Measurements from ENCODE around the gene OVOL3.
"Not testable (repeated sequence)": the region's sequence is repeated elsewhere in the genome, so short reads cannot be mapped to it uniquely, and the experiment has no call there.

Gene OVOL3

DNA sequence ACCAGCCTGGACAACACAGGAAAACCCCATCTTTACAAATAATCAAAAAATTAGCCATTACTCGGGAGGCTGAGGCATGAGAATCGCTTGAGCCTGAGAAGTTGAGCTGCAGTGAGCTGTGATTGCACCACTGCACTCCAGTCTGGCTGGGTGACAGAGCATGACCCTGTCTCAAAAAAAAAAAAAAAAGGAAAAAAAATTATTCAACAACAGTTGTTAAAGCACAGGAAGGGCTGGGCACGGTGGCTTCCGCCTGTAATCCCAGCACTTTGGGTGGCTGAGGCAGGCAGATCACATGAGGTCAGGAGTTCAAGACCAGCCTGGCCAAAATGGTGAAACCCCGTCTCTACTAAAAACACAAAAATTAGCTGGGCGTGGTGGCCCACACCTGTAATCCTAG, 20.3 kb downstream of the OVOL3 start:
- DNase-seq (ENCODE audit: low read depth in 2 of 2), result not testable (repeated sequence)

DNA sequence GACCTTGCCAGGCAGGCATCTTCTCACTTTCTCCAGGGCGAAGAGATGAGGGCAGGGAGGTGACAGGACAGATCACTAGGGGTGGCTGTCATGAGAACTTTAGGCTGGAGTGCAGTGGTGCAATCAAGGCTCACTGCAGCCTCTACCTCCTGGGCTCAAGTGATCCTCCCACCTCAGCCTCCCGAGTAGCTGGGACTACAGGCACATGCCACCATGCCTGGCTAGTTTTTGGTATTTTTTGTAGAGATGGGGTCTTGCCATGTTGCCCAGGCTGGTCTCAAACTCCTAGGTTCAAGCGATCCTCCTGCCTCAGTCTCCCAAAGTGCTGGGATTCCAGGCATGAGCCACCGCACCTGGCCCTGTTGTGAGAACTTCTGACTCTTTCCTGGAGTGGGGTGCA, 23.9 kb downstream of the OVOL3 start:
- not testable (repeated sequence) for DNase-seq (ENCODE audit: low read depth in 2 of 2)

DNA sequence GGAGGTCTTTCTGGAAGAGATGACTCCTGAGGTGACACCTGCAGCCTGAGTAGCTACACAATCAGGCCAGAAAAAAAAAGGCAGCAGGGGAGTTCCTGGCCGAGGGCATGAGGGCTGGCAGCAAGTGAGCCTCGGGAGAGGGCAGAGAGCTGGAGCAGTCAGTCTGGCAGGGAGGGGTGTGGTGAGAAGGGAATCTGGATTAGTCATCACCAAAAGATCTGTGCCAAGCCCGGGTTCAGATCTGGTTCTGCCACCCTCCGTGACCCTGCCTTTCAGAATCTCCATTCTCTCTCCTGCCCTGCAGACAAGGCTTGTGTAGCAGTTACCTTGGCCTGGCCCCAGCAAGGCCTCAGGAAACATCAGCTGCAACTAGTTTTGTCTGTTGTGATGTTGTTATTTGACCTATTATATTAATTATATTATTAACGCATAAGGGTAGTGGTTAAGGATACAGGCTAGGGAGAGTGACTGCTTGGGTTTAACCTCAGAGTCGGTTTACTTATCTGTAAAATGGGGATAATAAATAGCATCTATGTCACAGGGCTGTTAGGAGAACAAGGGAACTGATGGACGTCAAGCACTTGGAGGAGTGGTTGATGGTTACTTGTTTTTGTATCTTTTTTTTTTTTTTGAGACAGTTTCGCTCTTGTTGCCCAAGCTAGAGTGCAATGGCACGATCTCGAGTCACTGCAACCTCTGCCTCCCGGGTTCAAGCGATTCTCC, 26.2 kb downstream of the OVOL3 start:
- no peak for DNase-seq (ENCODE audit: low read depth in 2 of 2)

DNA sequence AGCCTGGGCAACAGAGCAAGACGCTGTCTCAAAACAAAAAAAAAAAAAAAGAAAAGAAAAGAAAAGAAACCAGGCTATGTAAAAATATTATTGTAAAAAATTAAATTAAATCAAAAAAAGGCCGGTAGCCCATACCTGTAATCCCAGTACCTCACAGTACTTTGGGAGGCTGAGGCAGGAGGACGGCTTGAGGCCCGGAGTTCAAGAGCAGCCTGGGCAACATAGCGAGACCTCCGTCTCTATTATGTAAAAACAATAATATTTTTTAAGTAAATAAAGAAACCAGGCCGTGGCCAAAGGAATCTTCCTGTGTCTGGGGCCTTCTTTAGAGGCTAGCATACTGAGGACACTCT, 28.2 kb downstream of the OVOL3 start:
- no peak for DNase-seq (ENCODE audit: low read depth in 2 of 2)

DNA sequence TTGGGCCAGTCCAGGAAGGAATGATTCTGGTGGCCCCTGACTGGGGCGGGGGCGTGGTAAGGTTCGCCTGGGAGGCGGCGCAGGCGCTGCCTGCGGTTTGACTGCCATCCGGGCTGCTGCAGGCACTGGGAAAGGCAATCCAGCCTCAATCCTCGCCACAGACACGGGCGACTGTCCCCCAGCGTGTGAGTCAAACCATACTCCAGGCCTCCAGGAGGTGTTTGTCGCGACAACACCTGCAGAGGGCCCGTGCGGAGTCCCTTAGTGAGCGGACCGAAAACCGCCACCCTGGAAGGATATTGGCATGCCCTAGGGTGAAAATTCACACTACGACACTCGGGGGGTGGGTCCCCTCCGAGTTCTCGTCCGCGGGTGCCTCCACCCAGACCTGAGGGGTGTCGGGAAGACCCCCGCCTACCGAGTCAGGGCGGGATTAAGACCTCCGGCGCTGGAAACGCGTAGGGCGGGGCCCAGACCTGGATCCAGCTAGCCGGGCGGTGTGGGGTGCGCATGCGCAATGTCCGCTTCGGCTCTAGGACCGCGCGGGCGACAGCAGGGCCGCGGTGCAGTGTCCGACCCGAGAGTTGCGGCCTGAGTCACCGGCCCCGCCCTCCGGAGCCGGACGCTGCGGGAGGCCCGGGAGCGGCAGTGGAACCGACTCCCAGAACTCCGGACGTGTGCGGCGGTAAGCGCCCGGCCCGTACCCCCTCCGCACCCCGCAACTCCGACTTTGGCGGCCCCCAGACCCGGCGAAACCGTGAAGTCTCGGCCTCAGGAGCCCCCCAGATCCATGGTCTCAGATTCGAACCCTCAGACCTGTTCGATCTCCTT, 28.7 kb downstream of the OVOL3 start, which contains the start of gene CAPNS1:
CAPNS1 (plus strand) TSS at position 594 of the 831 bp plus-strand sequence. CDS start 946 bp downstream, outside the sequence.
- peak; percentile 91 to 93 for DNase-seq (ENCODE audit: low read depth in 2 of 2)

DNA sequence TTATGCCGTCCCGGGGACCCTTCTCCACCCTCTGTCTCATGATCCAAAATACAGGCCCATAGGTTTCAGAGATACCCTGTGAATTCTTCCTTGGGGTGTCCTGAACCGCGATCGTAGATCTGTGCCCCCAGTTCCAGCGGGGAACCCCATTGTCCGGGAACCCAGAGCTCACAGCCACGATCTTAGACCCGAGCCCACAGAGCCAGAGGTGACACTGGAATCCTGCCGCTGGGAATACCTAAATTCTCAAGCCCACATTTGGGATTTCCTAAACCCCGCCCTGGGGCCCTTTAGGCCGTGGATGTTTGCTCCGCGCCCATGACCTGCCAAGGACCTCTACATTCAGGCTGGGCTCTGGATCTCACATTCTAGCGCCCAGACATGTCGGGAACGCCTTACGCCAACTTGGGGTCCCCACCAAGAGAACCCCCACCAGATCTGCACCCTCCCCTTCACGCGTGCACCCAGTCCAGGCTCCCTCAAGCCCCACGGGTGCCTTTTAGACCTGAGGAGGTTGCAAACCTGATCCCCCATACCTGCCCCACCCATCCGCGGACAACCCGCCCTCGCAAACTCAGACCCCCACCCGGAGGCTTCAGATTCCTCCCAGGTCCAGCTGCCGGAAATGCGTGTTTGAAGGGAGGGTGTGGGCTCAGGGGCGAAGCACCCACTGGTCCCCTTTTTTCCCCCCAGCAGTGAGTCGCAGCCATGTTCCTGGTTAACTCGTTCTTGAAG, 29.5 kb downstream of the OVOL3 start:
- peak; percentile 26 to 31 for DNase-seq (ENCODE audit: low read depth in 2 of 2)

DNA sequence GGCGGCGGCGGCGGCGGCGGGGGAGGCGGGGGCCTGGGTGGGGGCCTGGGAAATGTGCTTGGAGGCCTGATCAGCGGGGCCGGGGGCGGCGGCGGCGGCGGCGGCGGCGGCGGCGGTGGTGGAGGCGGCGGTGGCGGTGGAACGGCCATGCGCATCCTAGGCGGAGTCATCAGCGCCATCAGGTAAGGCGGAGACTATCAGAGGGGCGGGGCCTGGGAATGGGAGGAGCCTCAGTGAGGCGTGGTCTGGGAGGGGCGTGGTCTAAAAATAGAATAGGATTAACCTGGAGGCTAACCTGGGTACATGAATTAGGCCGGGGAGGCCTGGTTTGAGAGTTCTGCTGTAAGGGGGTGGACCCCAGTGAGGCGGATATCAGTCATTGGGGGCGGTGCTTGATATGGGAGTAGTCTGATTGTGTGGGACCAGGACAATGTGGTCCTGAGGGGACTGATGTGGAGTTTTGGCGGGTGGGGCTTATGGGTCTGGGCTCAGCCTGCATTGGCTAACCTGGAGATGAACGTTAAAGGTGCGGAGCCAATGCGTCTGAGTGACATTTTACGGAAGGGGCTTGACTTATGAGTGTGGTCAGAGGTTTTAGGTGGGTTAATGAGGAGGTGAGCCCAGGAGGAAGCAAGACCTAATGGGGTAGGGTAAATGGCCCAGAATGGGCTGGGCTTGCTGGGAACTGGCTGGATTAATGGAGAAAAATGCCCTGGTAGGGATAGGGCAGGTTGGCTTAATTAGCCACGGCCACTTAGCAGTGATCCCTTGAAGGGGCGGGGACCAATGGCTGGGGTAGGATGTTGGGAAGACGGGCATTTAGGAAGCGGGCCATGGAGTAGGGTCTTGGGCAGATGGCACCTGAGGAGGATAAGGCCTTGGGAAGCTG, 30.3 kb downstream of the OVOL3 start:
- peak; percentile 82 to 95 for DNase-seq (ENCODE audit: low read depth in 2 of 2)

DNA sequence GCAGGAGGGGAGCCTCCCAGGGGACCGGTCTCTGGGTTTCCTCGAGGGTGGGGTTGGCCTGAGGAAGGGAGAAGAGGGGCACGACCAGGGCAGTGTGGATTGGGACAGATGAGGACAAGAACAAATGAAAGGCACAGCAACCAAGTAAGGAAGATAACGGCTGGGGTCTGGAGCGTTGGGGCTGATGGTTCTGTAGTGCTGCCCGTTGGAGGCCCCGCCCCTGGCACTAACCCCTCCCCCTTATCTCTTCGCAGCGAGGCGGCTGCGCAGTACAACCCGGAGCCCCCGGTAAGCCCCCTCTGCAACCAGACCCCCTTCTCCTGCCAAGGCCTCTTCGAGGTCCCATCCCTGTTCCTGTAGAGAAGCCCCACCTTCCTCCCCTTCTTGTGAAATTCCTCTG, 31.1 kb downstream of the OVOL3 start:
- no peak for DNase-seq (ENCODE audit: low read depth in 2 of 2)

DNA sequence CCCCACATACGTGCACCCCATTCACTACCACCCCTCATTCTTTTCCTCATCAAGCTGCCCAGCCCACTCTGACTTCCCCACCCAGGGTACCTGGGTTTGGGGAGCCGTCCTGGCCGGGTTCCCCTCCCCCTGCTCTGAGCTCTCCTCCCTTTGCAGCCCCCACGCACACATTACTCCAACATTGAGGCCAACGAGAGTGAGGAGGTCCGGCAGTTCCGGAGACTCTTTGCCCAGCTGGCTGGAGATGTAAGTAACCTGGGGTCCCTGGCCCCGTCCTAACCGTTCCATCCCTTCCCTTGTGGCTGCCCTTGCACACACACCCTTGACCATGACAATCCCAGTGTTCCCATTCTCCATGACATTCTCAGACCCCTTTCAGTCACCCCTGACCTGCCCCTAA, 31.6 kb downstream of the OVOL3 start:
- no peak for DNase-seq (ENCODE audit: low read depth in 2 of 2)

DNA sequence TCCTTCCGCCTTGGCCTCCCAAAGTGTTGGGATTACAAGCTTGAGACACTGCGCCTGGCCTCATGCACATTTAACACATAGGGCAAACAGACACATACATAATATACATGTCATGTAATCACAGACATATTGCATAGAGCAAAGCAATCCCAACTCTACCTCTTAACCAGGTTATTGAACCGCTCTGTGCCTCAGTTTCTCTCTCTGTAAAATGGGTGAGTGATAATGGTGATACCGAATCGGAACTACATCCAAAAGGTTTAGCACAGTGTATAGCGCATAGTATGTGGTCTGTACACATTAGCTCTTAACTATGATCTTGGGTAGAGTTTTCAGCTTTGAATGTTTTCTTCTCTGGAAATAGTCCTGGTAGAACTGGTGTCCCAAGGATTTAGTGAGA, 33.7 kb downstream of the OVOL3 start:
- DNase-seq (ENCODE audit: low read depth in 2 of 2), result no peak

DNA sequence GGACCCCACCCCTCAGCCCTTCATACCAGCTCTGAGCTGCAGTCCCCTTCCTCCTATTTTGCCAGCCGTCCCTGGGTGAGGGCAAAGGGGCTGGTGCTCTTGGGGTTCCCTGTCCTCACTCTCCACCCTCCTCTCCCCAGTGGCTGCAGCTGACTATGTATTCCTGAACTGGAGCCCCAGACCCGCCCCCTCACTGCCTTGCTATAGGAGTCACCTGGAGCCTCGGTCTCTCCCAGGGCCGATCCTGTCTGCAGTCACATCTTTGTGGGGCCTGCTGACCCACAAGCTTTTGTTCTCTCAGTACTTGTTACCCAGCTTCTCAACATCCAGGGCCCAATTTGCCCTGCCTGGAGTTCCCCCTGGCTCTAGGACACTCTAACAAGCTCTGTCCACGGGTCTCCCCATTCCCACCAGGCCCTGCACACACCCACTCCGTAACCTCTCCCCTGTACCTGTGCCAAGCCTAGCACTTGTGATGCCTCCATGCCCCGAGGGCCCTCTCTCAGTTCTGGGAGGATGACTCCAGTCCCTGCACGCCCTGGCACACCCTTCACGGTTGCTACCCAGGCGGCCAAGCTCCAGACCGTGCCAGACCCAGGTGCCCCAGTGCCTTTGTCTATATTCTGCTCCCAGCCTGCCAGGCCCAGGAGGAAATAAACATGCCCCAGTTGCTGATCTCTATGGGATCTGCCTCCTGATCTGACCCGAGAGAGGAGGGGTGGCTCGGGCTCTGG, 38.9 kb downstream of the OVOL3 start:
- DNase-seq (ENCODE audit: low read depth in 2 of 2), result no peak

DNA sequence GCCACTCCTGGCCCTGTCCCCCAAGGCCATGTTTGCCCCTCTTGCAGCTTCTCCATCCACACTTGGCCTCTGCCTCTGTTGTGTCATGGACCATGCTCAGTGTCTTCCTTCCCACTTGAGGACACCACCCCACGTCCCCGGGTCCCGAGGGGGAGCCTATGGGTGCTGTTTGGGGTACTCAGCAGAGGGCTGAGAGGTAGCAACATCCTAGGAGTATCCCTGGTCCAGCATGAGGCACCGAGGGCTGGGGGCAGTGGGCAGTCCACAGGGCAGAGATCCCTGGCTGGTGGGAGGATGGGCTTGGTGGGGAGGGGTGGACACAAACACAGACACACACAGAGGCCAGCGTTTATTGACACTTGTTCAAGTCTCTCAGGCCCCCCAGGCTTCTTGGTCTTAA, 39.6 kb downstream of the OVOL3 start:
- DNase-seq (ENCODE audit: low read depth in 2 of 2), result no peak

DNA sequence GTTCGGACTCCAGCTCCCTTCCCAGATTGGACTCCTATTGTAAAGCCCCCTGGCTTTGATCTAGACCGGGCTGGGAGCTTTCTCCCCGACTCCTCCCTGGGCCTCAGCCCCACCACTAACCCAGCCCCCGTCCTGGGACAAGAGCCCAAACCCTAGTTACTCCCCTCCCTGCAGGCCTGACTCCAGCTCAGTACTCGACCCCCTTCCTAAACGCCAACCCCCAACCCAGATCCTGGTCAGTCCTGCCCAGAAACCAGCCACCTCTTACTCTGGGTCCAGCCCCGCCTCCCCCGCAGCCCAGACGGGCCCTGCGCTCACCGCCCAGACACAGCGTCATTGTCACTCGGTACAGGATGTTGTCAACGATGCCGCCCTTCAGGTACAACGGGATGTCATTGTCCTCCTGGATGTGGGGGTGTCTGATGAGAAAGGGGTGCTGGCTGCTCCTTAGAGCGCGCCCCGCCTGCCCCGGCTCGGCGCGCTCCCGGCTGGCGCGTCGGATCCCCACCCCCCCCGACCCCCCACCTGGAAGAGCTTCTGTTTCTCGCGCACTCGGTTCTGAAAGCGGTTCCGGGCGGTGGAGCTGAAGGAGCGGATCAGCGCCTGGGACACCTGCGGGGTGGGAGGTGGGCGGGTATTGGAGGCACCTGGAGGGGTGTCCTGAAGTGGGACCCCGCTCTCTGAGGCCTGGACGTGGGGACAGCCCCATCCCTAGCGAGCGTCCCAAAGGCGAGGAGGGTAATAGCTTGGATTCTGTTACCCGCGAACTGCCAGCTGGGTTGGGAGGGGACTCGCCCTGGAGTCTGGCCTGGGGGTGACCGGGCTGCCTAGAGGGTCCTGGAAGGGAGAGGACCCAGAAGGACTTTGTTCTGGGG, 40.4 kb downstream of the OVOL3 start:
- DNase-seq (ENCODE audit: low read depth in 2 of 2), result no peak

DNA sequence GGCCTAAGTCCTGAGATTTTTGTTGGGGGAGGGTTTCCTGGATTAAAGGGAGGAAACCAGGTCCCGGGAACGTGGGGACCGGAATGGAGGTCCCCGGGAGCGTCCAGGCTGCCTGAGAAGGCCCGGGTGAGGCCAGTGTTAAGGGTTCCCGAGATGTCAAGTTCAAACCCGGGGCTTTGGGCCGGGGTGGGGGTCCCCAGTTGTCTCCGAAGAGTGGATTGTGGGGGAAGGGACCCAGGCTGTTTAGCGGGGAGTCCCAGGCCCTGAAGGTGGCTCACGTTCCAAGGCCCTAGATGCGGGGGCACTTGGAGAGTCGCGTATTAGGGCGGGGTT, 41.0 kb downstream of the OVOL3 start:
- DNase-seq (ENCODE audit: low read depth in 2 of 2), result no peak

DNA sequence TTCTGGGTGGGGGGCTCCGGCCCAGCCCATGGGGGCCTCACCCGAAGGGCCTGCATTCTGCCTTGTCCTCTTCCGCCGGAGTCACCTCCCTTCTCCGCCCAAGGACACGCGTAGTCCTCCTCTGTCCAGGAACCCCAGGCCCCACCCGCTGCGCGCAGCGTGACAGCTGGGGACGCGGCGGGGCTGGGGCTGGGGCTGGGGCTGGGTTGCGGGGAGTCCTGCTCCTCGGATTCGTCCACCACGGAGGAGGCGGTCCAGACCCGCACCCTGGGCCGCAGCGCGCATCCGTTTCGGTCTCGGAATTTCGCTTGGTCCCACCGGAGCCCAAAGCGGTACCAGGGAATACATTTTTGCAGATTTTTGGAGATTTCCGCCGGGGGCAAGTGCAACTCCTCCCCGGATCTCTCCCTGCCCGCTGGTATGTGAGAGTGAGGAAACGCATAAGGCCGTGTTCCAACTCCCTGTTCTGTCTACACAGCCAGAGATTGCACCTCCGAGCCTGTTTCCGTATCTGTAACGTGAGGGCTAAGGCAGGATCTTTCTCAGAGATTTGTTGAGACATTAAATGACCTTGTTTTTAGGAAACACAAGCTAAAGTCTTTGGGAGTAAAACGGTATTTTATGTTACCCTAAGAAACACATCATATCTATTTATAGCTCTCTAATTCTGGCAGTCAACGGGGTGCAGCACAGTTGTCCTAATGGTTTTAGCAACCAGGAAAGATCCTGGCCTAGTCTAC, 41.6 kb downstream of the OVOL3 start, which contains the start of gene COX7A1:
COX7A1 (minus strand) TSS at position 96 of the 740 bp plus-strand sequence; CDS start at position 56, 40 bp downstream.
- DNase-seq (ENCODE audit: low read depth in 2 of 2), result no peak

DNA sequence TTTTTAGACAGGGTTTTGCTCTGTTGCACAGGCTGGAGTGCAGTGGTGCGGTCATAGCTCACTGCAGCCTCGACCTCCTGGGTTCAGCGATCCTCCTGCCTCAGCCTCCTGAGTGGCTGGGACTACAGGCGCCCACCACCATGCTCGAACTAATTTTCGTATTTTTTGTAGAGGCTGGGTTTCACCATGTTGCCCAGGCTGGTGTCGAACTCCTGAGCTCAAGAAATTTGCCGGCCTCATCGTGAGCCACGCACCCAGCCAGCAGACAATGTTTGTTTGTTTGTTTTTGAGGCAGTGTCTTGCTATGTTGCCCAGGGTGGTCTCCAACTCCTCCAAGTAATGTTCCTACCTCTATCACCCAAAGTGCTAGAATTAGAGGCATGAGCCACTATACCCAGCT, 42.2 kb downstream of the OVOL3 start:
- DNase-seq (ENCODE audit: low read depth in 2 of 2), result no peak

DNA sequence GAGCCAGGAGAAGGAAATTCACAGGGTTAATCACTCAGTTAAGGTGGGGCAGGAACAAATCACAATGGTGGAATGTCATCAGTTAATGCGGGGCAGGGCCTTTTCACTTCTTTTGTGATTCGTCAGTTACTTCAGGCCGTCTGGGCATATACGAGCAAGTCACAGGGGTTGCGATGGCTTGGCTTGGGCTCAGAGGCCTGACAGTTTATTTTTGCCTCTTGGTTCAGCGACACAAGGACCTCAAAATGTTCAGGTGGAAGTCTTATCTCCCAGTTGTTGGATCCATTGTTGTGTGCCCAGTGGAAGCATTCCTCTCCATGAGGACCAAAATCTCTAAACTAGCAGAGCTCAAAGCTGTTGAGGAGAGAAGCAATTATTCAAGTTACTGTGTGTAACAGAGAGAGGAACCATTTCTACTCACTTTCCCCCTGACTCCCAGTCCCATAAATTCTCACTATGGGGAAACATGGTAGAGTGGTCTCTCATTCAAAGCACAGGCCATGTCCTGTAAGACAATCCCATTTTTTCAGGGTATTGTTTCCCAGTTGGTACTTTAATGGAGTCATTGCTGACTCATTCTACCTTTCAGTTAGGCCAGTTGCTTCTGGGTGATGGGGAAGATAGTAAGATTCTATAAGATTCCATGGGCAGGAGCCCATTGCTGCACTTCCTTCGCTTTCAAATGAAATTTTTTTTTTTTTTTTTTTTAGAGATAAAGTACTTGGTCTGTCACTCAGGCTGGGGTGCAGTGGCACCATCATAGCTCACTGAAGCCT, 50.1 kb downstream of the OVOL3 start:
- DNase-seq (ENCODE audit: low read depth in 2 of 2), result no peak
